ENCODE results near the gene MEP1A.

MEP1A gene

GRCh38 chr6:46799657-46800056 lies 6.5 kb downstream of the MEP1A start:
- no peaks in the 10 kb centered on the region for H3K4me1 Mint-ChIP-seq
- no peaks in the 10 kb centered on the region for H3K9me3 Mint-ChIP-seq
- no peaks in the 10 kb centered on the region for H3K36me3 Mint-ChIP-seq (ENCODE audit: low read depth)
- no peak overlapping the region for H3K4me3 Mint-ChIP-seq
- DNase-seq, result no peak
- no peak overlapping the region for H3K27ac Mint-ChIP-seq
- peaks cover 5% of the 10 kb centered on the region for H3K27me3 Mint-ChIP-seq (ENCODE audit: low read depth, poor library complexity)
- no peak for TF ChIP-seq CTCF (IDR thresholded peaks at IDR 0.05)

GRCh38 chr6:46808806-46809205 lies 15.6 kb downstream of the MEP1A start:
- H3K9me3 Mint-ChIP-seq, result peaks cover 13% of the 10 kb centered on the region
- no peak for DNase-seq

GRCh38 chr6:46815130-46815529 lies 21.9 kb downstream of the MEP1A start:
- Mint-ChIP-seq H3K4me3 (no peak overlapping the region), H3K9me3 (peaks cover 16% of the 10 kb centered on the region), H3K36me3 (ENCODE audit: low read depth) (no peaks in the 10 kb centered on the region), H3K4me1 (no peaks in the 10 kb centered on the region), H3K27me3 (ENCODE audit: low read depth, poor library complexity) (peaks cover 5% of the 10 kb centered on the region), H3K27ac (no peak overlapping the region)
- TF ChIP-seq CTCF (IDR thresholded peaks at IDR 0.05), result no peak
- DNase-seq, result no peak

More at GRCh38 chr6:46808806-46809205, 15.6 kb downstream of the MEP1A start:
- Mint-ChIP-seq H3K36me3 (ENCODE audit: low read depth) (no peaks in the 10 kb centered on the region), H3K27me3 (ENCODE audit: low read depth, poor library complexity) (no peaks in the 10 kb centered on the region), H3K4me1 (no peaks in the 10 kb centered on the region), H3K4me3 (no peak overlapping the region), H3K27ac (no peak overlapping the region)
- TF ChIP-seq CTCF (IDR thresholded peaks at IDR 0.05), result no peak

GRCh38 chr6:46816626-46817025 lies 23.4 kb downstream of the MEP1A start:
- peaks cover 9% of the 10 kb centered on the region for H3K9me3 Mint-ChIP-seq
- no peak overlapping the region for H3K4me3 Mint-ChIP-seq
- no peak for DNase-seq
- no peak for TF ChIP-seq CTCF (IDR thresholded peaks at IDR 0.05)
- H3K27me3 Mint-ChIP-seq (ENCODE audit: low read depth, poor library complexity), result peaks cover 5% of the 10 kb centered on the region
- no peaks in the 10 kb centered on the region for H3K36me3 Mint-ChIP-seq (ENCODE audit: low read depth)
- H3K27ac Mint-ChIP-seq, result no peak overlapping the region
- no peaks in the 10 kb centered on the region for H3K4me1 Mint-ChIP-seq

GRCh38 chr6:46819561-46819960 lies 26.4 kb downstream of the MEP1A start:
- H3K4me3 Mint-ChIP-seq, result no peak overlapping the region
- no peaks in the 10 kb centered on the region for H3K9me3 Mint-ChIP-seq
- H3K27me3 Mint-ChIP-seq (ENCODE audit: low read depth, poor library complexity), result peaks cover 3% of the 10 kb centered on the region
- TF ChIP-seq CTCF (IDR thresholded peaks at IDR 0.05), result no peak
- no peak for DNase-seq
- H3K4me1 Mint-ChIP-seq, result no peaks in the 10 kb centered on the region
- no peaks in the 10 kb centered on the region for H3K36me3 Mint-ChIP-seq (ENCODE audit: low read depth)
- H3K27ac Mint-ChIP-seq, result no peak overlapping the region

- H3K4me3 Mint-ChIP-seq, result no peak overlapping the region
- DNase-seq, result no peak
- TF ChIP-seq CTCF (IDR thresholded peaks at IDR 0.05), result no peak
- no peaks in the 10 kb centered on the region for H3K36me3 Mint-ChIP-seq (ENCODE audit: low read depth)
- no peak overlapping the region for H3K27ac Mint-ChIP-seq
- H3K9me3 Mint-ChIP-seq, result no peaks in the 10 kb centered on the region
- H3K27me3 Mint-ChIP-seq (ENCODE audit: low read depth, poor library complexity), result no peaks in the 10 kb centered on the region
- no peaks in the 10 kb centered on the region for H3K4me1 Mint-ChIP-seq
Observed at GRCh38 chr6:46821458-46821881, 28.3 kb downstream of the MEP1A start.

Data from nephron progenitor cell (in vitro differentiated cells).